ENCODE results near the gene PIGT. TPM values are rescaled to one million over a fixed set of nuclear protein-coding genes. Genes with fewer than 3 reads are reported as not detected.
A peak's percentile ranks its signal among the peaks of the same experiment; 100 is the strongest.

Gene PIGT
- total RNA-seq = 10 to 100 TPM; 44.6 to 77.8 (median 51.8) TPM

DNA sequence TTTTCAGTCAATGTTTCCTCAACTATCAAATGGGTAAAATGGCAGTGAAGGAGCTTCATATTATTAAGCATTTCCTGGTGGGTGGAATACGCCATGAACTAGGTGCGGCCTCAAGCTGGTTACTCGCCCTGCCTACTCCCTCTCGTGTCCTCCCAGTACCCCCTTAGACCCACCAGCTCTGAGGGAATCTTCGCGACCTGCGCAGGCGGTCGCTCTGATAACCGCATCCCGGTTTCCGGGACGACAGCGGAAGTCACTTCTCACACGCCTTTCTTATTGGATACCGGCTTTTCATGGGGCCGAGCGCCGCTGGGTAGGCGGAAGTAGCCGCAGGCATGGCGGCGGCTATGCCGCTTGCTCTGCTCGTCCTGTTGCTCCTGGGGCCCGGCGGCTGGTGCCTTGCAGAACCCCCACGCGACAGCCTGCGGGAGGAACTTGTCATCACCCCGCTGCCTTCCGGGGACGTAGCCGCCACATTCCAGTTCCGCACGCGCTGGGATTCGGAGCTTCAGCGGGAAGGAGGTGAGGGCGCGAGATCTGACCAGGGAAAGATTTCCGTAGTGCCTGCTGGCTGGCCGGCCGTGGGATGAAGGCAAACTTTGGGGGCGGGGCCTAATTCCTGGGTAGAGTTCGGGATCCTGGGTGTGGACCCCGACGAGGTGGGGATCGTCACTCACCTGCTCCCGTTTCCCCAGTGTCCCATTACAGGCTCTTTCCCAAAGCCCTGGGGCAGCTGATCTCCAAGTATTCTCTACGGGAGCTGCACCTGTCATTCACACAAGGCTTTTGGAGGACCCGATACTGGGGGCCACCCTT, at the start of gene PIGT:
TSS of gene PIGT (plus strand) at position 320 of the 816 bp plus-strand sequence. CDS start at position 336, 16 bp downstream.
- peak within 1 kb of the TSS; percentile 80 for H3K4me3 ChIP-seq
- H3K9me3 ChIP-seq = no peaks in the 10 kb centered on the region
- TF ChIP-seq EP300 (IDR thresholded peaks at IDR 0.05) = no peak
- TF ChIP-seq POLR2A (IDR thresholded peaks at IDR 0.05) = peak in 1 of 2 donors; percentile 94
- TF ChIP-seq POLR2AphosphoS5 (IDR thresholded peaks at IDR 0.05) = peak; percentile 68 to 92 (median 87)
- TF ChIP-seq, protein P1, sequence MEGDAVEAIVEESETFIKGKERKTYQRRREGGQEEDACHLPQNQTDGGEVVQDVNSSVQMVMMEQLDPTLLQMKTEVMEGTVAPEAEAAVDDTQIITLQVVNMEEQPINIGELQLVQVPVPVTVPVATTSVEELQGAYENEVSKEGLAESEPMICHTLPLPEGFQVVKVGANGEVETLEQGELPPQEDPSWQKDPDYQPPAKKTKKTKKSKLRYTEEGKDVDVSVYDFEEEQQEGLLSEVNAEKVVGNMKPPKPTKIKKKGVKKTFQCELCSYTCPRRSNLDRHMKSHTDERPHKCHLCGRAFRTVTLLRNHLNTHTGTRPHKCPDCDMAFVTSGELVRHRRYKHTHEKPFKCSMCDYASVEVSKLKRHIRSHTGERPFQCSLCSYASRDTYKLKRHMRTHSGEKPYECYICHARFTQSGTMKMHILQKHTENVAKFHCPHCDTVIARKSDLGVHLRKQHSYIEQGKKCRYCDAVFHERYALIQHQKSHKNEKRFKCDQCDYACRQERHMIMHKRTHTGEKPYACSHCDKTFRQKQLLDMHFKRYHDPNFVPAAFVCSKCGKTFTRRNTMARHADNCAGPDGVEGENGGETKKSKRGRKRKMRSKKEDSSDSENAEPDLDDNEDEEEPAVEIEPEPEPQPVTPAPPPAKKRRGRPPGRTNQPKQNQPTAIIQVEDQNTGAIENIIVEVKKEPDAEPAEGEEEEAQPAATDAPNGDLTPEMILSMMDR (IDR thresholded peaks at IDR 0.05) = no peak
- WGBS = 2% methylated on average over 17 of the region's 52 CpGs
- DNase-seq (ENCODE audit: low spot score in 2 of 2) = peak; percentile 93 to 95
- H3K36me3 ChIP-seq = peaks cover 27% of the 10 kb centered on the region
- H3K4me1 ChIP-seq = peaks cover 44% of the 10 kb centered on the region
- H3K27me3 ChIP-seq = no peaks in the 10 kb centered on the region
- peak within 1 kb of the TSS; percentile 75 for H3K27ac ChIP-seq

DNA sequence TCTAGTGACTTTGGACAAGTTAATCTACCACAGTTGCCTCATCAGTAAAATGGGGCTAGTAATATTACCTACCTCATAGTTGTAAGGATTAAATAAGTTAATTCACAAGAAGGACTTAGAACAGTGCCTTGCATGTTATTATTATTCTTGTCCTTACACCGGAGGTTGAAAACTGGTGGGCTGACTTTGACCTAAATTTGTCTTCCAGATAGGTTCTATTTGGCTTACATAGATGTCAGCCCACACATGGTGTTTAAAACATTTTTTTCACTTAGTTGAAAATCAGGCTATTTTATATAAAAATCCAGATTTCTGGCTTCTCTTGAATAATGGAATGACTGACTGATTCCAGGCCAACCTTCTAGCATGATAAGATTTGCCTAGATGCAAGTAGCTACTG, 49.7 kb upstream of the PIGT start:
- Histone ChIP-seq H3K27me3 (no peaks in the 10 kb centered on the region), H3K4me1 (peaks cover 22% of the 10 kb centered on the region), H3K27ac (no peak overlapping the region), H3K9me3 (no peaks in the 10 kb centered on the region), H3K36me3 (peaks cover 32% of the 10 kb centered on the region), H3K4me3 (no peak overlapping the region)
- DNase-seq (ENCODE audit: low spot score in 2 of 2) = no peak
- TF ChIP-seq, protein P1 (IDR thresholded peaks at IDR 0.05) = no peak
- WGBS = 89% methylated on average over 1 of the region's 1 CpG

DNA sequence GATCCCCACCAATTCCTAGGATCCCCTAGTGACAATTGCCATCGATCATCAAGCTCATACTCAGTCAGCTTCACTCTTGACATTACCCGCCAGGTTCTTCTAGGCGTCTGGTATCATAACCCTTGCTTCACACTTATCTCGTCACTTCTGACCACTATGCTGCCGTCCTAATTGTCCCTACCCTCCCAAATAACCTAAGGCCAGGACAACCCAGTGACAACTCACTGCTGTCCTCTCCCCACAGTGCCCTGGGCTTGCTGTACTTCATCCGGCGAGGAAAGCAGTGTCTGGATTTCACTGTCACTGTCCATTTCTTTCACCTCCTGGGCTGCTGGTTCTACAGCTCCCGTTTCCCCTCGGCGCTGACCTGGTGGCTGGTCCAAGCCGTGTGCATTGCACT, 49.3 kb upstream of the PIGT start:
- no peak overlapping the region for H3K27ac ChIP-seq
- peaks cover 22% of the 10 kb centered on the region for H3K4me1 ChIP-seq
- WGBS = 96% methylated on average over 11 of the region's 11 CpGs
- DNase-seq (ENCODE audit: low spot score in 2 of 2) = no peak
- no peaks in the 10 kb centered on the region for H3K27me3 ChIP-seq
- H3K36me3 ChIP-seq = peaks cover 32% of the 10 kb centered on the region
- TF ChIP-seq, protein P1 (IDR thresholded peaks at IDR 0.05) = no peak
- no peak for TF ChIP-seq EP300 (IDR thresholded peaks at IDR 0.05)
- no peak for TF ChIP-seq POLR2AphosphoS5 (IDR thresholded peaks at IDR 0.05)
- TF ChIP-seq POLR2A (IDR thresholded peaks at IDR 0.05) = no peak
- no peak overlapping the region for H3K4me3 ChIP-seq
- H3K9me3 ChIP-seq = no peaks in the 10 kb centered on the region

DNA sequence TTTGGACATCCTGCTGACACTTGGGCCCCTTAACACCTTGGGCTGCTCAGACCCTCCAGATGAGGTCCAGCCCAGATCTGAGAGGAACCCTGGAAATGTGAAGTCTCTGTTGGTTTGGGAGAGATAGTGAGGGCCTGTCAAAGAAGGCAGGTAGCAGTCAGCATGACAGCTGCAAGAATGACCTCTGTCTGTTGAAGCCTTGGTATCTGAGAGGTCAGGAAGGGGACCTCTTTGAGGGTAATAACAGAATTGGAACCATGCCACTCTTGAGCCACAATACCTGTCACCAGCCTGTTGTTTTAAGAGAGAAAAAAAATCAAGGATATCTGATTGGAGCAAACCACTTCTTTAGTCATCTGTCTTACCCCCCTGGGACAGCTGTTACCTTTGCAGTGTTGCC, 48.8 kb upstream of the PIGT start:
- TF ChIP-seq POLR2AphosphoS5 (IDR thresholded peaks at IDR 0.05) (no peak), EP300 (IDR thresholded peaks at IDR 0.05) (no peak), POLR2A (IDR thresholded peaks at IDR 0.05) (no peak)
- TF ChIP-seq, protein P1 (IDR thresholded peaks at IDR 0.05) = no peak
- Histone ChIP-seq H3K4me3 (no peak overlapping the region), H3K9me3 (no peaks in the 10 kb centered on the region), H3K4me1 (peaks cover 21% of the 10 kb centered on the region), H3K27ac (no peak overlapping the region), H3K36me3 (peaks cover 32% of the 10 kb centered on the region), H3K27me3 (no peaks in the 10 kb centered on the region)
- DNase-seq (ENCODE audit: low spot score in 2 of 2) = no peak

DNA sequence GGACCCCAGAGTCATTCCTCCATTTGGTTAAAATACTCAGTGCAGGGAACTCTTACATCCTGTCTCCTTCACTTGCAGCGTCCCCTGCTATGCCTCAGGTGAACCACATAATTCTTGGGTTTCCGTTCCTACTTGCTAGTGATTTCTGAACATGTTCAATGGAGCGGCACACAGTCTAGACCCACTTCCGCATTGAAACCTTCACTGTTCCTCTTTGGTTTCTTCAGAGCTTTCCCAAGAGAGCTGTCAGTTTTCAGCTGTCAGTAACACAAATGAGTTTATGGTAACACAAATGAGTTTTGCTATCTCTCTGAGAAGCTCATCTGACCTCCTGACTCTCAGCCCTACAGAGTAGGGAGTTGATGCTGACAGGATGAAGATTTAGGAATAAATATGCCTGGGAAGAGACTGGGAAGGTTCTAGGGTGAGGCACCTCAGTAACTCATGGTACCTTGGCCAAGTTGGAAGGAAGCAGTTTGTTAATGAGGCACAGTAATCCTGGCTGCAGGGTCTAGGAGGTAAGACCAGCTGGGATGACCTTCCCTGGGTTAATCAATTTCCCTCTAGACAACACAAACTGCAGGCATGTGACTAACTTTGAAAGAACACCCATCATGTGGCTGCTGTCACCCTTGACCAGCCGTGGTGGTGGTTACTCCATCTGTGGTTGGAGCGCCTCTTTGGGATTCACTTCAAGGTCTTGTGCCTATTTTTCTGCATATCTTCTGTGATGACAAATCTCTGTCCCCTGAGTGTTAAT, 47.5 kb upstream of the PIGT start:
- no peak for DNase-seq (ENCODE audit: low spot score in 2 of 2)
- TF ChIP-seq, protein P1 (IDR thresholded peaks at IDR 0.05) = no peak
- TF ChIP-seq EP300 (IDR thresholded peaks at IDR 0.05) (no peak), POLR2A (IDR thresholded peaks at IDR 0.05) (no peak)
- Histone ChIP-seq H3K27ac (no peak overlapping the region), H3K4me3 (no peak overlapping the region), H3K36me3 (peaks cover 32% of the 10 kb centered on the region), H3K4me1 (peaks cover 27% of the 10 kb centered on the region), H3K27me3 (no peaks in the 10 kb centered on the region), H3K9me3 (no peaks in the 10 kb centered on the region)
- WGBS = 73% methylated on average over 6 of the region's 6 CpGs
